KMS-11 (cell line): ENCODE data around the gene MCRS1.

ENCODE experiments used
- H2AFZ ChIP-seq: fragments of 200-600 bp; sonication (generic); 2 replicates; pipeline ENCODE4 v1.6.1; 2016; ENCODE audit warnings: antibody characterized with exemption, mixed run types, low read depth
- H3K27ac ChIP-seq: fragments of 200-600 bp; sonication (generic); 2 replicates; pipeline ENCODE4 v1.6.1; 2016; ENCODE audit warnings: mild to moderate bottlenecking, mixed run types
- H3K27me3 ChIP-seq: fragments of 200-600 bp; sonication (generic); 2 replicates; pipeline ENCODE4 v1.6.1; 2017; ENCODE audit warnings: mild to moderate bottlenecking, low read depth, mixed run types, moderate library complexity; ENCODE audit not compliant: insufficient read depth
- H3K36me3 ChIP-seq: fragments of 200-600 bp; sonication (generic); 2 replicates; pipeline ENCODE4 v1.6.1; 2017; ENCODE audit warnings: mild to moderate bottlenecking, mixed run types; ENCODE audit not compliant: insufficient read depth
- H3K4me1 ChIP-seq: fragments of 200-600 bp; sonication (generic); 2 replicates; pipeline ENCODE4 v1.6.1; 2016; ENCODE audit warnings: mild to moderate bottlenecking, low read depth, mixed run types; ENCODE audit not compliant: poor library complexity, severe bottlenecking
- H3K4me2 ChIP-seq: fragments of 200-600 bp; sonication (generic); 2 replicates; pipeline ENCODE4 v1.7.0; 2016; ENCODE audit warnings: mild to moderate bottlenecking, mixed run types
- H3K4me3 ChIP-seq: fragments of 200-600 bp; sonication (generic); IDR thresholded peaks from 2 replicates; pipeline ENCODE4 v1.6.1; 2017; ENCODE audit warnings: low read depth, low read length, mixed read lengths; ENCODE audit not compliant: insufficient read depth
- H3K79me2 ChIP-seq: fragments of 200-600 bp; sonication (generic); 2 replicates; pipeline ENCODE4 v1.6.1; 2016; ENCODE audit warnings: low read depth, mixed run types; ENCODE audit not compliant: insufficient read depth
- H3K9ac ChIP-seq: fragments of 200-600 bp; sonication (generic); 2 replicates; pipeline ENCODE4 v1.6.1; 2016; ENCODE audit warnings: mild to moderate bottlenecking, mixed run types
- H4K20me1 ChIP-seq: fragments of 200-600 bp; sonication (generic); 2 replicates; pipeline ENCODE4 v1.6.1; 2016; ENCODE audit warnings: mild to moderate bottlenecking, mixed run types; ENCODE audit not compliant: insufficient read depth
- CTCF ChIP-seq: fragments of 200-600 bp; sonication (generic); conservative IDR thresholded peaks from 2 replicates; pipeline ENCODE4 v1.6.1; 2017; ENCODE audit warnings: low read depth, mild to moderate bottlenecking, antibody characterized with exemption, low read length, moderate library complexity, mixed read lengths

The MCRS1 gene

DNA sequence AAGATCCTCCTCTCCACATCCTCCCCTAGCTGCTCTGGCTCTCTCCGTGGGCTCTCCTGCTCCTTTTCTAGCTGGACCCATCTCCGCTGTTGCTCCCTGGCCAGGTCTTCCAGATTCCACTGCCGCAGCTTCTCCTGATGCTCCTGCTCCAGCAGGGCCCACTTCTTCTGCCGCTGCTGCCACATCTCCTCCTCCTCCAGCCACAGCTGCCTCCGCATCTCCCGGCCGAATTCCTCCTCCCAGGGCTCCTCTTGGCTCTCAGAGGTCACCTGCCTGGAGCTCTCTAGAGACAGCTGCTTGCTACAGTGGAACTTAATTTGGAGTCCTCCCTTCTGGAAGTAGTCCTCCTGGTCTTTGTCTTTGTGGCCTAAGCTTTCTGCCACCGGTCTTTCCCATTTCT is 32.0 kb upstream of the MCRS1 start:
- H3K79me2 ChIP-seq, result no peaks in the 10 kb centered on the region
- H3K27me3 ChIP-seq, result no peaks in the 10 kb centered on the region
- H4K20me1 ChIP-seq, result no peaks in the 10 kb centered on the region
- H3K27ac ChIP-seq, result no peak overlapping the region
- H2AFZ ChIP-seq, result no peak overlapping the region
- TF ChIP-seq CTCF, result no peak
- no peak overlapping the region for H3K4me2 ChIP-seq
- no peak overlapping the region for H3K9ac ChIP-seq
- no peaks in the 10 kb centered on the region for H3K4me1 ChIP-seq
- H3K36me3 ChIP-seq, result no peaks in the 10 kb centered on the region
- no peak overlapping the region for H3K4me3 ChIP-seq

- Histone ChIP-seq H3K27me3 (no peaks in the 10 kb centered on the region), H3K4me3 (no peak overlapping the region), H3K4me2 (no peak overlapping the region), H4K20me1 (no peaks in the 10 kb centered on the region), H3K79me2 (no peaks in the 10 kb centered on the region), H3K9ac (no peak overlapping the region), H3K27ac (no peak overlapping the region), H3K36me3 (no peaks in the 10 kb centered on the region), H3K4me1 (no peaks in the 10 kb centered on the region), H2AFZ (no peak overlapping the region)
- no peak for TF ChIP-seq CTCF
Measured at GRCh38 chr12:49598527-49598926, 30.6 kb upstream of the MCRS1 start.

- H3K4me2 ChIP-seq, result no peak overlapping the region
- TF ChIP-seq CTCF, result no peak
- H3K27ac ChIP-seq, result no peak overlapping the region
- H3K9ac ChIP-seq, result no peak overlapping the region
- H3K27me3 ChIP-seq, result no peaks in the 10 kb centered on the region
- no peaks in the 10 kb centered on the region for H4K20me1 ChIP-seq
- no peaks in the 10 kb centered on the region for H3K4me1 ChIP-seq
- H3K4me3 ChIP-seq, result no peak overlapping the region
- no peak overlapping the region for H2AFZ ChIP-seq
- no peaks in the 10 kb centered on the region for H3K36me3 ChIP-seq
- H3K79me2 ChIP-seq, result no peaks in the 10 kb centered on the region
Measured at GRCh38 chr12:49588721-49589516, 21.0 kb upstream of the MCRS1 start.

DNA sequence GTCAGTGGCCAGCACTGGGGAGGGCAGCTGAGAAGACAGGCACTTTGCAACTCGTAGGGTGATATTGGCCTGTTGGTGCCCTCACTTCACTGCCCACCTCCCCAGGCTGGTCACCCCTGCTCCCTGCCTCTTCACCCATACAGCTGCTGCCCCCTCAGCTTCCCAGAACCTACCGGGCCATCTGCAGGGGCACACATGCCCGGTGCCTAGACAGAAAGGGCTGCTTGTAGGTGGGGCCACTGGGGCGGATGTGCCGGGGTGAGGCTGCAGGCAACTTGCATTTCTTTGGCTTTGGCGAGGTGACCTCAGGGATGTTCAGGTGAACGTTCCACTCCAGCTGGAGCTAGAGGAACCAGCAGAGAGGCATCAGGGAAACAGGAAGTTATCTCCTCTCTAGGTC is 20.3 kb upstream of the MCRS1 start:
- no peak for TF ChIP-seq CTCF
- Histone ChIP-seq H3K9ac (no peak overlapping the region), H3K27me3 (no peaks in the 10 kb centered on the region), H2AFZ (no peak overlapping the region), H3K4me2 (no peak overlapping the region), H3K79me2 (no peaks in the 10 kb centered on the region), H3K27ac (no peak overlapping the region), H4K20me1 (no peaks in the 10 kb centered on the region), H3K4me1 (no peaks in the 10 kb centered on the region), H3K4me3 (no peak overlapping the region), H3K36me3 (no peaks in the 10 kb centered on the region)
